ENCODE measurements around the gene NT5M.

The NT5M gene

GRCh38 chr17:17304521-17304985, 1.4 kb downstream of the NT5M start:
- H3K36me3 ChIP-seq (ENCODE audit: control insufficient read depth in 1 of 2, insufficient read depth in 2 of 2, low read length in 2 of 2) = peaks cover 0 to 9% of the 10 kb centered on the region in 2 donors
- no peaks in the 10 kb centered on the region for H3K9me3 ChIP-seq (ENCODE audit: control insufficient read depth in 1 of 2, low read length in 2 of 2)
- no peaks in the 10 kb centered on the region for H3K27me3 ChIP-seq (ENCODE audit: low read depth, low read length)
- peaks cover 0 to 16% of the 10 kb centered on the region in 2 donors for H3K4me1 ChIP-seq (ENCODE audit: control insufficient read depth in 1 of 2, insufficient read depth in 2 of 2, low read length in 2 of 2)
- no peak overlapping the region for H3K4me3 ChIP-seq (ENCODE audit: low read depth in 1 of 2, low read length in 2 of 2)
- no peak overlapping the region for H3K27ac ChIP-seq (ENCODE audit: low read length)

GRCh38 chr17:17305281-17305801, 2.2 kb downstream of the NT5M start:
- no peaks in the 10 kb centered on the region for H3K27me3 ChIP-seq (ENCODE audit: low read depth, low read length)
- H3K4me1 ChIP-seq (ENCODE audit: control insufficient read depth in 1 of 2, insufficient read depth in 2 of 2, low read length in 2 of 2) = peaks cover 0 to 15% of the 10 kb centered on the region in 2 donors
- no peak overlapping the region for H3K4me3 ChIP-seq (ENCODE audit: low read depth in 1 of 2, low read length in 2 of 2)
- no peaks in the 10 kb centered on the region for H3K9me3 ChIP-seq (ENCODE audit: control insufficient read depth in 1 of 2, low read length in 2 of 2)
- H3K36me3 ChIP-seq (ENCODE audit: control insufficient read depth in 1 of 2, insufficient read depth in 2 of 2, low read length in 2 of 2) = peaks cover 0 to 9% of the 10 kb centered on the region in 2 donors
- no peak overlapping the region for H3K27ac ChIP-seq (ENCODE audit: low read length)

- Histone ChIP-seq H3K27me3 (ENCODE audit: low read depth, low read length) (no peaks in the 10 kb centered on the region), H3K36me3 (ENCODE audit: control insufficient read depth in 1 of 2, insufficient read depth in 2 of 2, low read length in 2 of 2) (peaks cover 0 to 9% of the 10 kb centered on the region in 2 donors), H3K27ac (ENCODE audit: low read length) (no peak overlapping the region), H3K4me1 (ENCODE audit: control insufficient read depth in 1 of 2, insufficient read depth in 2 of 2, low read length in 2 of 2) (no peaks in the 10 kb centered on the region), H3K9me3 (ENCODE audit: control insufficient read depth in 1 of 2, low read length in 2 of 2) (no peaks in the 10 kb centered on the region), H3K4me3 (ENCODE audit: low read depth in 1 of 2, low read length in 2 of 2) (no peak overlapping the region)
Observed at GRCh38 chr17:17309356-17309755, 6.2 kb downstream of the NT5M start.

- no peaks in the 10 kb centered on the region for H3K4me1 ChIP-seq (ENCODE audit: control insufficient read depth in 1 of 2, insufficient read depth in 2 of 2, low read length in 2 of 2)
- no peak overlapping the region for H3K4me3 ChIP-seq (ENCODE audit: low read depth in 1 of 2, low read length in 2 of 2)
- peaks cover 0 to 9% of the 10 kb centered on the region in 2 donors for H3K36me3 ChIP-seq (ENCODE audit: control insufficient read depth in 1 of 2, insufficient read depth in 2 of 2, low read length in 2 of 2)
- no peak overlapping the region for H3K27ac ChIP-seq (ENCODE audit: low read length)
- no peaks in the 10 kb centered on the region for H3K27me3 ChIP-seq (ENCODE audit: low read depth, low read length)
- H3K9me3 ChIP-seq (ENCODE audit: control insufficient read depth in 1 of 2, low read length in 2 of 2) = no peaks in the 10 kb centered on the region
Observed at GRCh38 chr17:17313350-17313991, 10.3 kb downstream of the NT5M start.

GRCh38 chr17:17314501-17315071, 11.4 kb downstream of the NT5M start:
- Histone ChIP-seq H3K27ac (ENCODE audit: low read length) (no peak overlapping the region), H3K9me3 (ENCODE audit: control insufficient read depth in 1 of 2, low read length in 2 of 2) (no peaks in the 10 kb centered on the region), H3K4me3 (ENCODE audit: low read depth in 1 of 2, low read length in 2 of 2) (no peak overlapping the region), H3K4me1 (ENCODE audit: control insufficient read depth in 1 of 2, insufficient read depth in 2 of 2, low read length in 2 of 2) (no peaks in the 10 kb centered on the region), H3K27me3 (ENCODE audit: low read depth, low read length) (no peaks in the 10 kb centered on the region), H3K36me3 (ENCODE audit: control insufficient read depth in 1 of 2, insufficient read depth in 2 of 2, low read length in 2 of 2) (no peaks in the 10 kb centered on the region)

GRCh38 chr17:17315142-17315821, 12.1 kb downstream of the NT5M start:
- Histone ChIP-seq H3K4me1 (ENCODE audit: control insufficient read depth in 1 of 2, insufficient read depth in 2 of 2, low read length in 2 of 2) (no peaks in the 10 kb centered on the region), H3K4me3 (ENCODE audit: low read depth in 1 of 2, low read length in 2 of 2) (no peak overlapping the region), H3K27ac (ENCODE audit: low read length) (no peak overlapping the region), H3K27me3 (ENCODE audit: low read depth, low read length) (no peaks in the 10 kb centered on the region), H3K36me3 (ENCODE audit: control insufficient read depth in 1 of 2, insufficient read depth in 2 of 2, low read length in 2 of 2) (no peaks in the 10 kb centered on the region), H3K9me3 (ENCODE audit: control insufficient read depth in 1 of 2, low read length in 2 of 2) (no peaks in the 10 kb centered on the region)

- H3K27me3 ChIP-seq (ENCODE audit: low read depth, low read length) = no peaks in the 10 kb centered on the region
- H3K27ac ChIP-seq (ENCODE audit: low read length) = no peak overlapping the region
- no peaks in the 10 kb centered on the region for H3K9me3 ChIP-seq (ENCODE audit: control insufficient read depth in 1 of 2, low read length in 2 of 2)
- no peaks in the 10 kb centered on the region for H3K4me1 ChIP-seq (ENCODE audit: control insufficient read depth in 1 of 2, insufficient read depth in 2 of 2, low read length in 2 of 2)
- no peaks in the 10 kb centered on the region for H3K36me3 ChIP-seq (ENCODE audit: control insufficient read depth in 1 of 2, insufficient read depth in 2 of 2, low read length in 2 of 2)
- no peak overlapping the region for H3K4me3 ChIP-seq (ENCODE audit: low read depth in 1 of 2, low read length in 2 of 2)
Observed at GRCh38 chr17:17320188-17320910, 17.2 kb downstream of the NT5M start.

GRCh38 chr17:17320911-17321220, 17.7 kb downstream of the NT5M start:
- no peaks in the 10 kb centered on the region for H3K27me3 ChIP-seq (ENCODE audit: low read depth, low read length)
- no peak overlapping the region for H3K4me3 ChIP-seq (ENCODE audit: low read depth in 1 of 2, low read length in 2 of 2)
- H3K27ac ChIP-seq (ENCODE audit: low read length) = no peak overlapping the region
- H3K9me3 ChIP-seq (ENCODE audit: control insufficient read depth in 1 of 2, low read length in 2 of 2) = no peaks in the 10 kb centered on the region
- H3K4me1 ChIP-seq (ENCODE audit: control insufficient read depth in 1 of 2, insufficient read depth in 2 of 2, low read length in 2 of 2) = no peaks in the 10 kb centered on the region
- no peaks in the 10 kb centered on the region for H3K36me3 ChIP-seq (ENCODE audit: control insufficient read depth in 1 of 2, insufficient read depth in 2 of 2, low read length in 2 of 2)

- H3K4me1 ChIP-seq (ENCODE audit: control insufficient read depth in 1 of 2, insufficient read depth in 2 of 2, low read length in 2 of 2) = no peaks in the 10 kb centered on the region
- H3K4me3 ChIP-seq (ENCODE audit: low read depth in 1 of 2, low read length in 2 of 2) = no peak overlapping the region
- no peaks in the 10 kb centered on the region for H3K9me3 ChIP-seq (ENCODE audit: control insufficient read depth in 1 of 2, low read length in 2 of 2)
- H3K27me3 ChIP-seq (ENCODE audit: low read depth, low read length) = no peaks in the 10 kb centered on the region
- peaks cover 0 to 4% of the 10 kb centered on the region in 2 donors for H3K36me3 ChIP-seq (ENCODE audit: control insufficient read depth in 1 of 2, insufficient read depth in 2 of 2, low read length in 2 of 2)
- H3K27ac ChIP-seq (ENCODE audit: low read length) = no peak overlapping the region
Observed at GRCh38 chr17:17321356-17322025, 18.3 kb downstream of the NT5M start.

- Histone ChIP-seq H3K27ac (ENCODE audit: low read length) (no peak overlapping the region), H3K9me3 (ENCODE audit: control insufficient read depth in 1 of 2, low read length in 2 of 2) (no peaks in the 10 kb centered on the region), H3K4me1 (ENCODE audit: control insufficient read depth in 1 of 2, insufficient read depth in 2 of 2, low read length in 2 of 2) (no peaks in the 10 kb centered on the region), H3K27me3 (ENCODE audit: low read depth, low read length) (no peaks in the 10 kb centered on the region), H3K4me3 (ENCODE audit: low read depth in 1 of 2, low read length in 2 of 2) (no peak overlapping the region), H3K36me3 (ENCODE audit: control insufficient read depth in 1 of 2, insufficient read depth in 2 of 2, low read length in 2 of 2) (peaks cover 0 to 7% of the 10 kb centered on the region in 2 donors)
Observed at GRCh38 chr17:17322516-17323510, 19.6 kb downstream of the NT5M start.
